ENCODE data around the gene SH2D3C. TPM values are rescaled to one million over a fixed set of nuclear protein-coding genes. Genes with fewer than 3 reads are reported as not detected.
"Not testable (repeated sequence)": the region's sequence is repeated elsewhere in the genome, so short reads cannot be mapped to it uniquely, and the experiment has no call there.

The SH2D3C gene
- polyA plus RNA-seq, 4 donors, result 15.1 to 18.6 (median 16.1) TPM

- DNase-seq (ENCODE audit: low read depth in 4 of 4, low spot score in 3 of 4), result no peak
Observed at GRCh38 chr9:127769929-127770582, 8.4 kb downstream of the SH2D3C start.

GRCh38 chr9:127769101-127769500 is 9.4 kb downstream of the SH2D3C start:
- DNase-seq (ENCODE audit: low read depth in 4 of 4, low spot score in 3 of 4), result no peak

GRCh38 chr9:127768698-127769097 is 9.8 kb downstream of the SH2D3C start:
- DNase-seq (ENCODE audit: low read depth in 4 of 4, low spot score in 3 of 4), result no peak

GRCh38 chr9:127767909-127768331 is 10.5 kb downstream of the SH2D3C start:
- peak in 1 of 4 donors; percentile 45 for DNase-seq (ENCODE audit: low read depth in 4 of 4, low spot score in 3 of 4)

- no peak for DNase-seq (ENCODE audit: low read depth in 4 of 4, low spot score in 3 of 4)
Observed at GRCh38 chr9:127767410-127767809, 11.1 kb downstream of the SH2D3C start.

- no peak for DNase-seq (ENCODE audit: low read depth in 4 of 4, low spot score in 3 of 4)
Observed at GRCh38 chr9:127765418-127765817, 13.0 kb downstream of the SH2D3C start.

- DNase-seq (ENCODE audit: low read depth in 4 of 4, low spot score in 3 of 4), result no peak
Observed at GRCh38 chr9:127763918-127764384, 14.5 kb downstream of the SH2D3C start.

- DNase-seq (ENCODE audit: low read depth in 4 of 4, low spot score in 3 of 4), result no peak
Observed at GRCh38 chr9:127762111-127762676, 16.3 kb downstream of the SH2D3C start.

- no peak for DNase-seq (ENCODE audit: low read depth in 4 of 4, low spot score in 3 of 4)
Observed at GRCh38 chr9:127761491-127761956, 16.9 kb downstream of the SH2D3C start.

- no peak for DNase-seq (ENCODE audit: low read depth in 4 of 4, low spot score in 3 of 4)
Observed at GRCh38 chr9:127761061-127761460, 17.4 kb downstream of the SH2D3C start.

GRCh38 chr9:127758843-127759242 is 19.6 kb downstream of the SH2D3C start:
- no peak for DNase-seq (ENCODE audit: low read depth in 4 of 4, low spot score in 3 of 4)

GRCh38 chr9:127756776-127757175 is 21.7 kb downstream of the SH2D3C start:
- not testable (repeated sequence) for DNase-seq (ENCODE audit: low read depth in 4 of 4, low spot score in 3 of 4)

GRCh38 chr9:127756233-127756632 is 22.2 kb downstream of the SH2D3C start:
- no peak for DNase-seq (ENCODE audit: low read depth in 4 of 4, low spot score in 3 of 4)

GRCh38 chr9:127755061-127756060 is 23.1 kb downstream of the SH2D3C start:
- DNase-seq (ENCODE audit: low read depth in 4 of 4, low spot score in 3 of 4), result no peak

GRCh38 chr9:127754099-127755060 is 24.1 kb downstream of the SH2D3C start:
- DNase-seq (ENCODE audit: low read depth in 4 of 4, low spot score in 3 of 4), result no peak

GRCh38 chr9:127753622-127754021 is 24.8 kb downstream of the SH2D3C start:
- DNase-seq (ENCODE audit: low read depth in 4 of 4, low spot score in 3 of 4), result no peak

- no peak for DNase-seq (ENCODE audit: low read depth in 4 of 4, low spot score in 3 of 4)
Observed at GRCh38 chr9:127753148-127753547, 25.3 kb downstream of the SH2D3C start.

GRCh38 chr9:127751269-127752054 is 27.0 kb downstream of the SH2D3C start:
- DNase-seq (ENCODE audit: low read depth in 4 of 4, low spot score in 3 of 4), result no peak

Measured in right renal pelvis (tissue), 4 donors.